GM18517 (cell line): ENCODE results near the gene MAX.
"Not testable (repeated sequence)": the region's sequence is repeated elsewhere in the genome, so short reads cannot be mapped to it uniquely, and the experiment has no call there.

Experiments used
- ATAC-seq: cut with Tn5 transposase; IDR thresholded peaks from one replicate; pipeline ENCODE4 v1.9.1; 2021; ENCODE audit warnings: mild to moderate bottlenecking, moderate library complexity; ENCODE audit not compliant: unreplicated experiment

The MAX gene

DNA sequence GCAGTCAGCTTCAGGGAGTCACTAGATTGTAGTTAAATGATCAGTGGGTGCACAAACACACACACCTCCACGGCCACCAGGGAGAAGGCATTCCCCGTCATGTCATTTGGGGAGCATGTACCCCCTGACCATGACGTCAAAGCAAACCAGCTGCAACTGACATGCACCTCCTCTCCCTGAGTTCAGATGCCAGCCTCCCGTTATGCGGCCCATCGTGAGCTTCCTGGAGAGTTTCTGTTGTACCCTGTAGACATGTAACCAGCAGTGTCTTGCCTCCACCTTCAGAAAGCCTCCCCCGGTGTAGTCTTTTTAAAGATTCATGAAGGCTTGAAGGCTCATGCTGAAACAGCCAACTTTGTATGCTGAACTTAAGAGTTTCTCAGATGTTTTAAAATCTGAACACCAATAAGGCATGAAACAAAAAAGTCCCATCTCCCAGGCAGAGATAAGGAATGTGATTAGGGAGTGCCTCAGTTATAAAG, 60.8 kb downstream of the MAX start:
- no peak for ATAC-seq

DNA sequence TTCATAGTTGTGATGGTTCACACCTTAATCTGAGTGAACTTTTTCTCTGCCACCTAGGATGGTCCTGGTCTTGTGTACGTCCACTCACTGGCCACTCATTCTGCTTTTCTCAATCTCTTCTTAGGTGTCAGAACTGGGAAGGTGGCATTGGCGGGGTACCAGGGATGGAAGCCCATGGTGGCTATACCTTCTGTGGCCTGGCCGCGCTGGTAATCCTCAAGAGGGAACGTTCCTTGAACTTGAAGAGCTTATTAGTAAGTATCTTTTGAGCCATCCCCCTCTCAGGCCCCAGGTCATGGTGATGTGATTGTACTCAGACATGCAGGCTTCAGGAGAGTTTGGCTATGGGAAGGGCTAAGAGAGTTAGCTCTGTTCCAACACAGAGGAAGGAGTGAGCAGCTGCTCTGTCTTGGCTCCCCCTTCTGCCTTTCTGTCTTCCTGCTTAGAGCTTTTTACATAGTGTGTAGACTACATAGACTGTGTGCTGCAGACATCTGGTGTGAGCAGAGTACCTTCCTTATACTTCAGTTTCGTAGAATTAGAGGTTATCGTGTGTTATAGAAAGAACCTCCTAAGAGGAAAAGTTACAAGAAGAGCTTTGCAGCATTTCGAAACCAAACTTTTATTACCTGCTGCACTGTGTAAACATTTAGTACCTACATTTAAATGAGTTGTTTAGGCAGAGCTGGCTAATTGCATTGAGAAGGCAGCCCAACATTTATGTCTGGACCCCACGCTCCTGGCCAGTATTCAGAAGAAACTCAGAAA, 61.5 kb downstream of the MAX start:
- ATAC-seq = no peak

DNA sequence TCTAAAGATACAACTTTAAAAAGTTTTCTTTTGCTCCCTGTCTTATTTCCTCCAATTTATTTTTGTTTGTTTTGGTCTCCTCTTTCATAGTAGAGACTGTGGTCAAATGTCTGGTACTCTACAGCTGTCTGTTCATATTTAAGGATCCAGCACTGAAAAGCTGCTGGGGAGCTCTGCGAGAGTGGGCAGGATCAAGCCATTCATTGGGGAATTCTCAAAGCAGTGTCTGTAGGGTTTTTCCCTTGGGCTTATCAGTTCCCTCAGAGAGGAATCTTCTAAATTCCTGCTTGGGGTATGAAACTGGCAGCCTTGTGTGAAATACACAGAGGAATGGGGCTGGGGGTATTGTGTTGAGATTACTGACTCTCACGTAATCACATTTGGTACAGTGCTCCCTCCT, 63.4 kb downstream of the MAX start:
- no peak for ATAC-seq

DNA sequence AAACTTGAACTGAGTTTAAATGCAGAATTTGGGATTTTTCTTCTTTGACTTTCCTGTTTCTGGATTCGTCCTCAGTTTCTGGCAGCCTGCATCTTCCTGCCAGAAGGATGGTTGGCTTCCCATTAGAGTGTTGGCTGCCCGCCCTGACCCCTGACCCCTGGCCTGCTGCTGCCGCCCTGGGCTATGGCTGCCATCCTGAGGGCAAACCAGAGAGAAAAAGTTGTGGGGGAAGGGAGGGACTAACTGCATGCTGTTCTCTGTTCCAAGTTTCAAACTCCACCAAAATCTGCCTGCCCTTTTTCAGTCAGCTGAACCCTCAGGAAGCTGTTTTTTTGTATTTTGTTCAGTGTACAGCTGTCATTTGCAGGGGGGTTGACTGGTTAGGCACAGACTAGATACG, 67.3 kb downstream of the MAX start:
- ATAC-seq = no peak

DNA sequence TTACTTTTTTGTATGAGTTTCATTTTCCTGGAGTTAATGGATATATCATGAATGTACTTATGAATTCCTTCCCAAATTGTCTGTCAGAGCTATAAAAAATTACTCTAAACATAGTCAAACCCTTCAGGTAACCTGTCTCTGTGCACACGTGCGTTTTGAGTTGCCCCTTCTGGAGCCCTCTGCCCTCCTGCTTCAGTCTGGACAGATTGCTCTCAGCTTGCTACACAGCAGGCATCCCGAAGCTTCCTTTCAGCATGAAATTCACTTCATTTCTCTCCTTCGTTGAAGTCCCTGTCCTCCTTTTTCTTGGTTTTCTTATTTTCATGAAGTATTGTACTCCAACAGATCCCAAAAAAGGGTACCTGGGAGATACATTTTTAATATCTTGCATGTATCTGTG, 68.3 kb downstream of the MAX start:
- no peak for ATAC-seq

DNA sequence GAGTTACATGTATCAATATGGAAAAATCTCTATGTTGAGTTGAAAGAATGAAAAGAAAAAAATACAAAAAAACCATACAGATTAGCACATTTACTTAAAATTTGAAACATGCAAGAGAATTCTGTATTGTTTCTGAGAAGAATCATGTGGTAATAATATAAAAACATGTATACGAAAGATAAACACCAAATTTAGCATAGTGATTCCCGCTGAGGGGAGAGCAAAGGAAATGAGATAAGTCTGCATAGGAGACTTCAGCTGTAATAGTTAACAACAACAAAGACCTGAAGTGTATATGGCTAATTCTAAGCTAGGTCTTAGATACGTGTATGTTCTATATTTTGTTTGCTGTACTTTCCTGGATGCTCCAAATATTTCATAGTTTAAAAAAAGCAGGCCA, 69.1 kb downstream of the MAX start:
- ATAC-seq = no peak

DNA sequence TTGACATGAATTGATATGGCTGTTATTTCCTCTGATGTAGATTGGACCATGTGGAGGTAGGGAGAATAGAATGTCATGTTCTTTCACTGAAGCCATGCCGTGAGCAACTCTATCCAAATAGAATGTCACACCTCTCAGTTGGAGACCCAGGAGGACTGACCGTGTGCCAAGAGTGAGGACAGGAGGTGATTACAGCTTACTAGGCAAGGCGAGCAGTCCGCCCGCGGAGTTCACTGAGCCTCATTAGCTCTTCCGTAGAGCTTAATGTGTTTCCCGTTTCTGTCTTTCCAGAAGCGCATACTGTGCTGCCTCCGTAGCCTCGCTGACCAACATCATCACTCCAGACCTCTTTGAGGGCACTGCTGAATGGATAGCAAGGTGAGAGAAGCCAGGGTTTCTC, 70.0 kb downstream of the MAX start:
- no peak for ATAC-seq

DNA sequence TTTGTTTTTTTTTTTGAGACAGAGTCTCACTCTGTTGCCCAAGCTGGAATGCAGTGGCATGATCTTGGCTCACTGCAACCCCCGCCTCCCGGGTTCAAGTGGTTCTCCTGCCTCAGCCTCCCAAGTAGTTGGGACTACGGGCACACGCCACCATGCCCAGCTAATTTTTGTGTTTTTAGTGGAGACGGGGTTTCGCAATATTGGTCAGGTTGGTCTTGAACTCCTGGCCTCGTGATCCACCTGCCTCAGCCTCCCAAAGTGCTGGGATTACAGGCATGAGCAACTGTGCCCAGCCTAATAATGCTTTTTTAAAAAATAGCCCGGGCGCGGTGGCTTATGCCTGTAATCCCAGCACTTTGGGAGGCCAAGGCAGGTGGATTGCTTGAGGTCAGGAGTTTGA, 71.0 kb downstream of the MAX start:
- not testable (repeated sequence) for ATAC-seq

DNA sequence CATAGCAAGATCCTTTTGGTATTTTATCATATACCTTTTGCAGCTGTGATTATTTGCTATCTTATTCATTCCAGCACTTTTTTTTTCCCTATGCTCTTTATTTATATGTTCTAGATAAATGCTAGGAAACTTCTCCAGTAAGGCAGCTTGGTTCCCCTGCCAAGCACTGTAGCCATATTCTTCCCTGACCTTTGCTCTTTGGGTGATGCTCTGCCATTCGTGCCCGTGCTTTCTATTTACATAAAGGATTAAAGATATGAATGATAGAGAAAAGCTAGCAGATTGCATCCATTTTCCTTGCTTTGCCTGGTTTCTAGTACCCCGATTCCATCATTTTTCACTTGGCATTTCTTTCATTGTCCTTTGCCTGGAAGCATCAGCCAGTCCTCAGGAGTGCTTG, 73.4 kb downstream of the MAX start:
- ATAC-seq = no peak

DNA sequence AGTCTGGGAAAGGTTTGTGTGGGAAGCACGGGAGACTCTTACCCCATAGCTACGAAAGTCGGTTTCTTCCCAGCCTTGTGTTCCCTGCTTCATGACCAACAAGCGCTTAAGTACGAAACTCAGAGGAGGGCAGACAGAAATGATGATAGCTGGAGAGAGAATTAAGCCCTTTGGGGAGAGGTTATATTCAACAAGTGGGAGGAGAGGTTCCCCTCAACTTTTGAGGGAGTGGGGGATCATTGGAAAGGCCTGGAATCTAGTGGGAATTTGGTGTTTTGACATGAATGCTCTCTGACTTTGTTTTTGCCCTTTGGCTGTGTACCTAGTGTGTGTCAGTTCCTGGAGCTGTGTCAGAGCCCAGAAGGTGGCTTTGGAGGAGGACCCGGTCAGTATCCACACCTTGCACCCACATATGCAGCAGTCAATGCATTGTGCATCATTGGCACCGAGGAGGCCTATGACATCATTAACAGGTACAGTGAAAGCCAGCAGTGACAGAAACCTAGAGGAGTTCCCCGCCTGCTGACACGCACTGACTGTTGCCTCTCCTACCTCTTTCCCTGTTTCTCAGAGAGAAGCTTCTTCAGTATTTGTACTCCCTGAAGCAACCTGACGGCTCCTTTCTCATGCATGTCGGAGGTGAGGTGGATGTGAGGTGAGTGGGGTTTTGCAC, 75.1 kb downstream of the MAX start:
- no peak for ATAC-seq

DNA sequence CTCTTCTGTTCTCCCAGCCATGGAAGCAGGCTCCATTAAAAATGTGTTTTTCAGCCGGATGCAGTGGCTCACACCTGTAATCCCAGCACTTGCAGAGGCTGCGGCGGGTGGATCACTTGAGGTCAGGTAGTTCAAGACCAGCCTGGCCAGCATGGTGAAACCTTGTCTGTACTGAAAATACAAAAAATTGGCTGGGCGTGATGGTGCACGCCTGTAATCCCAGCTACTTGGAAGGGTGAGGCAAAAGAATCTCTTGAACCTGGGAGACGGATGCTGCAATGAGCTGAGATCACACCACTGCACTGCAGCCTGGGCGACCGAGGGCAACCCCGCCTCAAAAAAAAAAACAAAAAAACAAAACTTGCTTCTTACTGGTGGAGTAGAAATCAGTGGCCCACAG, 75.8 kb downstream of the MAX start:
- ATAC-seq = no peak

DNA sequence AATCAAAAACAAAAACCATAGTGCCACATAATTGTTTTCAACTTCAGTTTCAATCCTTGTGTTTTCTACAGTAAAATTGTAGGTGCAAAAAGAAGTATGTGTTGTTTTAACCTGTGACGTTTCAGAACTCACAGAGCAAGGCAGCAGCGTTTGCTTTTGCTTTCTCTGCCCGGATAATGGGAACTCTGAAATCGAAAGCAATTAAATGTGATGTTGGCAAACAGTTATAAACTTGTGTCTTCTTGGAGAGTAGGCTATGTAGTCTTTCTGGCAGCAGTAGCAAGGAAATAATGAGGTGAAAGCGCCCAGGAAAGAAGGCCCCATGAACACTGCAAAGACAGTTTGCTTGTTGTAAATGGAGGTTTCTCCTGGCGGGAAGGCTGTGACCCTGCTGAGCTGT, 76.5 kb downstream of the MAX start:
- ATAC-seq = no peak
